HG02623 (cell line): ENCODE measurements around the gene TTLL11.
A peak's percentile ranks its signal among the peaks of the same experiment; 100 is the strongest.

Source experiments
- ATAC-seq: cut with Tn5 transposase; IDR thresholded peaks from one replicate; pipeline ENCODE4 v1.9.1; 2021; ENCODE audit warnings: moderate library complexity; ENCODE audit not compliant: unreplicated experiment

Gene TTLL11

GRCh38 chr9:122092611-122093506 lies at the start of gene TTLL11:
Gene TTLL11, minus strand, starts transcription at chr9:122093308. Its CDS starts 160 bp downstream, at chr9:122093148.
- peak; percentile 85 for ATAC-seq

GRCh38 chr9:122141671-122142070 lies 48.6 kb upstream of the TTLL11 start:
- no peak for ATAC-seq

- no peak for ATAC-seq
Measured at GRCh38 chr9:122140368-122141193, 47.5 kb upstream of the TTLL11 start.

- no peak for ATAC-seq
Measured at GRCh38 chr9:122138560-122139268, 45.6 kb upstream of the TTLL11 start.

- no peak for ATAC-seq
Measured at GRCh38 chr9:122135529-122135859, 42.4 kb upstream of the TTLL11 start.

GRCh38 chr9:122134822-122135528 lies 41.9 kb upstream of the TTLL11 start:
- no peak for ATAC-seq

GRCh38 chr9:122133984-122134535 lies 41.0 kb upstream of the TTLL11 start:
- no peak for ATAC-seq

- no peak for ATAC-seq
Measured at GRCh38 chr9:122133263-122133983, 40.3 kb upstream of the TTLL11 start.

- no peak for ATAC-seq
Measured at GRCh38 chr9:122132539-122132938, 39.4 kb upstream of the TTLL11 start.

- no peak for ATAC-seq
Measured at GRCh38 chr9:122131401-122132001, 38.4 kb upstream of the TTLL11 start.

GRCh38 chr9:122130837-122131236 lies 37.7 kb upstream of the TTLL11 start:
- ATAC-seq: no peak

GRCh38 chr9:122129969-122130368 lies 36.9 kb upstream of the TTLL11 start:
- ATAC-seq: no peak

GRCh38 chr9:122128969-122129343 lies 35.8 kb upstream of the TTLL11 start:
- no peak for ATAC-seq

GRCh38 chr9:122128007-122128968 lies 35.2 kb upstream of the TTLL11 start:
- ATAC-seq: no peak

- no peak for ATAC-seq
Measured at GRCh38 chr9:122127396-122127798, 34.3 kb upstream of the TTLL11 start.

GRCh38 chr9:122126331-122127261 lies 33.5 kb upstream of the TTLL11 start:
- ATAC-seq: no peak
